ENCODE measurements around the gene DLX1.

DLX1 gene

GRCh38 chr2:172072706-172073105 is 12.6 kb upstream of the DLX1 start:
- POLR2A ChIA-PET (ENCODE audit: low non-redundant PET): no interaction called here
- no peak for DNase-seq (ENCODE audit: low spot score)
- CTCF ChIA-PET: interaction anchor here (0.6 to 0.7 kb wide), 2 partner anchors 41 to 397 kb away, joined by 3 read pairs; no protein-coding TSS in a partner anchor
- no peak for TF ChIP-seq CTCF (conservative IDR thresholded peaks at IDR 0.05; ENCODE audit: low read depth)
- no peak overlapping the region for H3K27ac ChIP-seq

DNA sequence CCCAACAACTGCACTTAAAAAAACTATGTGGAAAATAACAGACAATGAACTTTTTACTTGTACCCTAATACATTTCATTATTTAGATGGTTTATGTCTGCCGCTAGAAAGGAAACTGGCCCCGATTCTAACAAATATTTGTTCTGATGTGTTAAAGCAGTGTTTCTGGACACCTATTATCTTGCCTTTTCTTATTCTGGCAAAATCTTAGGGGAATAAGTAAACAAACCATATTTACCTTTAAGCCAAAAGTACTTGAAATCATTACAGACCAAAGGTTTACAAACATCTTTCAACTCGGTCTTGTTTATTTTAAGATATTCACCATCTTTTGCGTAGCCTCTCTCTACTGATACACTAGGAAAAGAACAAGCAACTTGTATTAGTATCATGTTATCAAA is 11.8 kb upstream of the DLX1 start:
- no peak for TF ChIP-seq CTCF (conservative IDR thresholded peaks at IDR 0.05; ENCODE audit: low read depth)
- POLR2A ChIA-PET (ENCODE audit: low non-redundant PET): no interaction called here
- CTCF ChIA-PET: no interaction called here
- H3K27ac ChIP-seq: no peak overlapping the region
- no peak for DNase-seq (ENCODE audit: low spot score)

DNA sequence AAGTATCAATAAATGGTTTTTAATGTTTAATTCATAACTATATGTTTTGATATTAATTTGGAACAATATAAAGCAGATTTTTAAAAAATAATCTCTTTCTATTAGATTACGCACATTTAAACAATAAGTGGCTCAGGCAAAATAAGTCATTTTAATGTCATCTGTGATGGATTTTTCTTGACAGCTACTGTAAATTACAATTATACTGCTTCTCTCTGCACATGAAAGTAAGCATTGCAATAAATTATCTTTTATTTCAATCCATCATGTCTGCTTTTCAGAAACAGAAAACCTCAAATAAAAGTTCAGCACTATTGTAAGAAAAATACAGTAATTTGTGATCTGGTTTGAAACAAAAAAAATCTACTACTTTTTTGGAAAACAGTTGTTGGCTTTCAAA is 11.1 kb upstream of the DLX1 start:
- H3K27ac ChIP-seq: no peak overlapping the region
- DNase-seq (ENCODE audit: low spot score): no peak
- ChIA-PET CTCF (no interaction called here), POLR2A (ENCODE audit: low non-redundant PET) (no interaction called here)
- TF ChIP-seq CTCF (conservative IDR thresholded peaks at IDR 0.05; ENCODE audit: low read depth): no peak

GRCh38 chr2:172079416-172079815 is 5.9 kb upstream of the DLX1 start:
- ChIA-PET CTCF (no interaction called here), POLR2A (ENCODE audit: low non-redundant PET) (no interaction called here)
- no peak overlapping the region for H3K27ac ChIP-seq
- no peak for DNase-seq (ENCODE audit: low spot score)
- TF ChIP-seq CTCF (conservative IDR thresholded peaks at IDR 0.05; ENCODE audit: low read depth): no peak

GRCh38 chr2:172079838-172080640 is 5.3 kb upstream of the DLX1 start:
- no peak for TF ChIP-seq CTCF (conservative IDR thresholded peaks at IDR 0.05; ENCODE audit: low read depth)
- H3K27ac ChIP-seq: no peak overlapping the region
- ChIA-PET POLR2A (ENCODE audit: low non-redundant PET) (no interaction called here), CTCF (no interaction called here)
- no peak for DNase-seq (ENCODE audit: low spot score)

- POLR2A ChIA-PET (ENCODE audit: low non-redundant PET): no interaction called here
- DNase-seq (ENCODE audit: low spot score): no peak
- no peak overlapping the region for H3K27ac ChIP-seq
- no peak for TF ChIP-seq CTCF (conservative IDR thresholded peaks at IDR 0.05; ENCODE audit: low read depth)
- CTCF ChIA-PET: no interaction called here
Measured at GRCh38 chr2:172080641-172081220, 4.6 kb upstream of the DLX1 start.

Data from RWPE1 (cell line).